ENCODE data around the gene HK1. TPM values are rescaled to one million over a fixed set of nuclear protein-coding genes. Genes with fewer than 3 reads are reported as not detected.
"Not testable (repeated sequence)": the region's sequence is repeated elsewhere in the genome, so short reads cannot be mapped to it uniquely, and the experiment has no call there.

Gene HK1
- polyA plus RNA-seq, 1 donor from 2014 or later = 88.6 TPM

DNA sequence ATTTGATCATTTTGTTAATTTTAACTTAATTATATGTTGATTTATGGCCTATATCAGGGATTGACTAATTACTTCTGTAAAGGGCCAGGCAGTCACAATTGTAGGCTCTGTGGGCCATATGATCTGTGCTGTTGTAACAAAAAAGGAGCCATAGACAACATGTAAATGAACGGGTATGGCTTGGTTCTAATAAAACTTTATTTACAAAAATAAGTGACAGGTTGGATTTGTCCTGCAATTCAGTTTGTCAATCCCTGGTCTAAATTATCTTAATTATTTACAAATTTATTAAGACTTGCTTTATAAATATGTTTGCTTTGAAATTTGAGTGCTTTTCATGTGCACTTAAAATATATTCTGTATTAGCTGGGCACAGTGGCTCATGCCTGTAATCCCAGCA is 2.9 kb upstream of the HK1 start:
- Mint-ChIP-seq H3K4me1 (peaks cover 18 to 24% (median 21%) of the 10 kb centered on the region in 3 donors), H3K36me3 (no peaks in the 10 kb centered on the region), H3K27ac (no peak overlapping the region), H3K4me3 (no peak overlapping the region), H3K27me3 (no peaks in the 10 kb centered on the region), H3K9me3 (no peaks in the 10 kb centered on the region)

DNA sequence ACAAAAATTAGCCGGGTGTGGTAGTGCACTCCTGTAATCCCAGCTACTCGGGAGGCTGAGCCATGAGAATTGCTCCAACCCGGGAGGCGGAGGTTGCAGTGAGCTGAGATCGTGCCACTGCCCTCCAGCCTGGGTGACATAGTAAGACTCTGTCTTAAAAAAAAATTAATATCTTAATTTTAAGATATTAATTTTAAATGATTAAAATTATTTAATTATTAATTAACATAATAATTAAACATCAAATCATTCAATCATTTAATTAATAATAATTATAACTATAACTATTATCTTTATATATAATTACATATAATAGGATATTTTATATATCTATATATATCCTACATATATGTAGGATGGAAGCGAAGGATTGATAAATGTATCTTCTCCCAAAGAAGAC is 1.8 kb upstream of the HK1 start:
- peaks cover 18 to 21% (median 19%) of the 10 kb centered on the region in 3 donors for H3K4me1 Mint-ChIP-seq
- no peak overlapping the region for H3K4me3 Mint-ChIP-seq
- H3K27me3 Mint-ChIP-seq = no peaks in the 10 kb centered on the region
- H3K36me3 Mint-ChIP-seq = no peaks in the 10 kb centered on the region
- H3K27ac Mint-ChIP-seq = no peak overlapping the region
- H3K9me3 Mint-ChIP-seq = no peaks in the 10 kb centered on the region

DNA sequence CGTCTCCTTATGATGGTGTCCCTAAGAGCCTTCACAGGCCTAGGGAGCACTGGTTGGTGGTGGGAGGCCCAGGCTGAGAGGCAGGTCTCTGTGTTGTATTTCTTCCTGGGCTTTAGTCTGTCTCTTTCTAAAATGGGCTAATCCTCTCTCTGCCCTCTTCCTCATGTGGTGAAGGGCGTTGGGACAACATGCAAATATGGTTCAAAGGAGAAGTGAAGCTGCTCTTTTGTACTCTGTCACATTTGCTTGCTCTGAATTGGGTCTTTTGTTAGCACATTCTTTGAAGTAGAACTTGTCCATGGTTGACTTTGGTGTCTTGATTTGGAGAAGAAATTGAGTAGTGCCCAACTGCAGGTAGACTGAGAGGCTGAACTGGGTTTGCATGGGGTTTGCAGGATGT is 814 bp downstream of the HK1 start:
- Mint-ChIP-seq H3K36me3 (no peaks in the 10 kb centered on the region), H3K4me1 (peaks cover 18 to 21% (median 19%) of the 10 kb centered on the region in 3 donors), H3K4me3 (peak overlapping the region in 2 of 4 donors; percentile 73 to 75), H3K9me3 (no peaks in the 10 kb centered on the region), H3K27ac (peak overlapping the region in 2 of 3 donors; percentile 18 to 79), H3K27me3 (no peaks in the 10 kb centered on the region)

DNA sequence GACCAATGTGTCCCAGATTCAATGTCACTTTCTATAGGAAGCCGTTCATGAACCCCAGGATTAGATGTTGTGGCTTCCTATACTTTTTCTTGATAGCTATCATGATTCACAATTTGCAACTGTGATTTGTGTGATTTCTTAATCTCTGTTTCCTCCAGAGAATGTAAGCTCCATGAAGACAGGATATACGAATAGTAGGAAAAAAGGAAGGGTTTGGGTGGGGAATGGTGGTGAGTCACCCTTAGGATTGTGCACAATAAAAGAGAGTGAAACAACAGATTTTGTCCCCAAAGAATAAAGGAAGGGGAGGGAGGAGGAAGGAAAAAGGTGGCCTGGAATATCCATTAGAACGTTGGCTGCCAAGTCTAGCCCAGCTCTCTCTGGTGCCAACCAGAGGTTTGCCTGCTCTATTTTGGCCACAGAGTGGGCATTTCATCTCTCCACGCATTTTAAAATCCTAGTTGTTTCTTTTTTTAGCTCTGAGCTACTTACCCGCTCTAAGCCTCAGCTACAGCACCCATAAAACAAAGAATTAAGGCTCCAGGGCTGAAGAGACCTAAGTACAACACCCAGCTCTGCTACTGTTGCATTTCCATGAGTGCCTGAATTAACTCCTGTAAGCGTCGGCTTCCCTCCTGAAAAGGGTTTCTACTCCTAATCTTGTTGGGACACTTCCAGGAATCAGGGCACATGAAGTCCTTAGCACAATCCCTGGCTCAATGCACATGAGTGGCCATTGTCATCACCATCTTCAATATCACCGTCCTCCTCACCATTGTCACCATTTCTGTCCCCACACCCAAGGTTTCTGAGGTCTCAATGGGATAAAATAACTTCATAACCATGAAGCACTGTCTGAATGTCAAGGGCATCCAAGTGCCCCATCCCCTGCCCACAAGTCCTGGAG is 3.5 kb downstream of the HK1 start:
- Mint-ChIP-seq H3K36me3 (no peaks in the 10 kb centered on the region), H3K4me3 (no peak overlapping the region), H3K4me1 (peaks cover 18 to 21% (median 19%) of the 10 kb centered on the region in 3 donors), H3K27me3 (no peaks in the 10 kb centered on the region), H3K9me3 (no peaks in the 10 kb centered on the region), H3K27ac (no peak overlapping the region)

DNA sequence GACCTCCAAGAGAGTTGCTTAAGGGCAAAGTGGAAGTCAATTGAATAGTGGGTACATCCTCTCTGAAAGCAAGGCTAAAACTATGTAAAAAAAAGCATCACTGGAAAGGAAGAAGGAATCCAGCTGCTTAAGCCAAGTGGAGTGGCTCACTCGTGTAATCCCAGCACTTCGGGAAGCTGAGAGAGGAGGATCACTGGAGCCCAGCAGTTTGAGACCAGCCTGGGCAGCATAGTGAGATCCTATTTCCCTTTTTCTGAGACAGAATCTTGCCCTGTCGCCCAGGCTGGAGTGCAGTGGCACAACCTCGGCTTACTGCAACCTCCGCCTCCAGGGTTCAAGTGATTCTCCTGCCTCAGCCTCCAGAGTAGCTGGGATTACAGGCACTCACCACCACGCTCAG is 6.1 kb downstream of the HK1 start:
- not testable (repeated sequence) for H3K9me3 Mint-ChIP-seq, H3K4me1 Mint-ChIP-seq, H3K27ac Mint-ChIP-seq, H3K36me3 Mint-ChIP-seq, H3K4me3 Mint-ChIP-seq, H3K27me3 Mint-ChIP-seq

DNA sequence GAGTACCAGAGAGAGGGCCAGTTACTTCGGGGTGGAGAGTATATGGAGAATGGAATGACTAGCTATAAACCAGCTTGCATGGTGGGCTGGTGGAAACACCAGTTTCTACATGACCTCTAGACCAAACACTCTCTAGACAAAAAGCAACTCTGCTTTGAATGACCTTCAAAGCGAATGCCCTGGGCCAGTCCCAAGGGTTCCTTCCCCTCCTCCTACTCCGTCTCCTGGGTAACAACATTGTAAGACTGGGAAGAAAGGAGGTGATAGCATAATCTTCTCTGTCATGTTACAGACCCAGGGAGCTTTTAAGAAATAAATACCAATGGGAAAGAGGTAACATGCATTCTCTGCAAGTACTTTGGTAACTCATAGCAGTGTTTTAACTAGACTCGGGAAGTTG is 7.4 kb downstream of the HK1 start:
- H3K9me3 Mint-ChIP-seq = no peaks in the 10 kb centered on the region
- no peak overlapping the region for H3K27ac Mint-ChIP-seq
- peaks cover 0 to 3% (median 2%) of the 10 kb centered on the region in 3 donors for H3K4me1 Mint-ChIP-seq
- H3K4me3 Mint-ChIP-seq = no peak overlapping the region
- H3K27me3 Mint-ChIP-seq = peaks cover 4% of the 10 kb centered on the region
- no peaks in the 10 kb centered on the region for H3K36me3 Mint-ChIP-seq

DNA sequence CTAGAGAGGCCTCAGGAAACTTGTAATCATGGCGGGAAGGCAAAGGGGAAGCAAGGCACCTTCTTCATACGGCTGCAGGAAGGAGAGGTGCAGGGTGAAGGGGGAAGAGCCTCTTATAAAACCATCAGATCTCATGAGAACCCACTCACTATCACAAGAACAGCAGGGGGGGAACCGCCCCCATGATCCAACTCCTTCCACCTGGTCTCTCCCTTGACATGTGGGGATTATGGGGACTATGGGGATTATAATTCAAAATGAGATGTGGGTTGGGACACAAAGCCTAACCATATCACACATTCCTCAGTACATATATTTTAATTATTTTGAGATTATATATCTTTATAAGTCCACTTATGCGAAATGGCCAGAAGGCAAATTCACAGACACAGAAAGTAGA is 8.9 kb downstream of the HK1 start:
- H3K9me3 Mint-ChIP-seq = no peaks in the 10 kb centered on the region
- no peaks in the 10 kb centered on the region for H3K36me3 Mint-ChIP-seq
- H3K4me1 Mint-ChIP-seq = no peaks in the 10 kb centered on the region
- no peak overlapping the region for H3K27ac Mint-ChIP-seq
- peaks cover 4% of the 10 kb centered on the region for H3K27me3 Mint-ChIP-seq
- H3K4me3 Mint-ChIP-seq = no peak overlapping the region

DNA sequence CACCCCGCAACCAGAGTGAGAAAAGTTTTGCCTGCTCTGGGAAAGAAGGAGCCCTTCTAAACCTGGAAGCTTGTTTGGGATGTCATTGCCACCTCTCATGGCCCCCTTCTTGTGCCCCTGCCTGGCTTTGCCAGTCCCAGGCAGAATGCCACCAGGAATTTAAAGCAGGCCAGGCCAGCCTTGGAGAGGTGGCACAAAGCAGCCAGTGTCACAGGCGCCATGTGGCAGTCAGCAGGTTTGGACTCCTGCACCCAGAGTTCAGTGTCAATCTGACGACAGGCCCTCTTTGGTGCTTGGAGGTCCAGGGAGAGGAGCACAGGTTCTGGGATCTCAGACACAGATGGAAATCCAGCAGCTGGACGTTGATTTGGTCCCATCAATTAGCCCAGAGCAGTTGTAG is 12.7 kb downstream of the HK1 start:
- H3K27me3 Mint-ChIP-seq = peaks cover 8% of the 10 kb centered on the region
- H3K4me3 Mint-ChIP-seq = peak overlapping the region in 1 of 4 donors; percentile 33
- no peak overlapping the region for H3K27ac Mint-ChIP-seq
- H3K36me3 Mint-ChIP-seq = no peaks in the 10 kb centered on the region
- H3K4me1 Mint-ChIP-seq = no peaks in the 10 kb centered on the region
- no peaks in the 10 kb centered on the region for H3K9me3 Mint-ChIP-seq

DNA sequence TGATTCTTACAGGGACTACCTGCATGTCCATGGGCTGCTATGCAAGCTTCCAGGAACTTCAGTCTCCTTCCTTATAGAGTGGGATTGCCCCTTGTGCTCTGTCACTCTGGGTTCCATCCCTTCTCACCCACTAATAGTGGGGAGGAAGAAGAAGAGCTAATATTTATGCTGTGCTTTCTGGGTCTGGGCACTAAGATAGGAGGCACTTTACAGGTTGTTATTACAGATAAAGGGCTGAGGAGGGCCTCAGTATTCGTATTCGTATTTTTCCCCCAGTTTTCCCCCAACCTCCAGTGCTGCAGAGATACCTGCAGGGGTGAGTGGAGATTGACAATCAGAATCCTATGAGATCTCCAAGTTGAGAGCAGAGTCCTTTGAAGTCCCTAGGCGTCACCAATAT is 14.2 kb downstream of the HK1 start:
- H3K4me3 Mint-ChIP-seq = no peak overlapping the region
- H3K27me3 Mint-ChIP-seq = peaks cover 5% of the 10 kb centered on the region

DNA sequence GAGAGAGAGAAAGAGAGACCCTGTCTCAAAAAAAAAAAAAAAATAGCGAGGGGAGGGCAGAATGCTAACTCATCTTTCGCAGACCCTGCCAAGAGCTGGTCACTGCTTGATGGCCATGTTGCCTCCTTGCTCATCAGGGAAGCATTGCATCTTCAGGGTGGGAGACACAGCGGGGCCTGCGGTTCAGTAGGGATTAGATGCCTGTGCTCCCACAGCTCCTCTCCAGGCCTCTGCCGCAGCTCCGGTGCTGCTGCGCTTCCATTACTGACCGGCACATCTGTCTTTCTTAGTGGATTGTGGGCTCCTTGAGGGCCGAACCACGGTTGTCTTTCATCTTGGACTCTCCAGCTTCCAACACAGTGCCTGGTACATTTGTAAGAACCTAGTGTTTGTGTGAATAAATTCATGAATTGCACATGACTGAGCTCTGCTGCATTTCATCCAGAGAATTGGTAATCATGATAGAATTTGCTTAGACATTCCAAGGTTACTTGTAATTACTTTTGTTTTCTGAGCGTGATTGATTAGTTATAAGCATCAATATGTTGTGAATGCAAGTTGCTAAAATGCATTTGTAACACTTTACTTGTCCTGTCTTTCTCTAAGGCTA is 16.8 kb downstream of the HK1 start:
- no peaks in the 10 kb centered on the region for H3K4me1 Mint-ChIP-seq
- no peaks in the 10 kb centered on the region for H3K36me3 Mint-ChIP-seq
- H3K9me3 Mint-ChIP-seq = no peaks in the 10 kb centered on the region
- no peak overlapping the region for H3K27ac Mint-ChIP-seq
- H3K4me3 Mint-ChIP-seq = no peak overlapping the region
- peaks cover 4% of the 10 kb centered on the region for H3K27me3 Mint-ChIP-seq

More for the DNA sequence above, 14.2 kb downstream of the HK1 start:
- Mint-ChIP-seq H3K27ac (no peak overlapping the region), H3K4me1 (no peaks in the 10 kb centered on the region), H3K9me3 (no peaks in the 10 kb centered on the region), H3K36me3 (no peaks in the 10 kb centered on the region)

DNA sequence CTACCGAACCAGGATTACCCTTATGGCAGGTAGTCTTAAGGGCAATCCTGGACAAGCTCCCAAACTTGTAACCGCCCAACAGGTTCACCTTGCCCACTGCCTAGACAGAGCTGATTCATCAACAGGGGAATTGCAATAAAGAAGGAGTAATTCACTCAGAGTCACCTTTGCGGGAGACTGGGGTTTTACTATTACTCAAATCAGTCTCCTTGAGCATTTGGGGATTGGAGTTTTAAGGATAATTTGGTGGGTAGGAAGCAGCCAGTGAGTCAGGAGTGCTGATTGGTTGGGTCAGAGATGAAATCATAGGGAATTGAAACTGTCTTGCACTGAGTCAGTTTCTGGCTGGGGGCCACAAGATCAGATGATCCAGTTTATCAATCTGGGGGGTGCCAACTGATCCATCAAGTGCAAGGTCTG is 25.3 kb downstream of the HK1 start:
- Mint-ChIP-seq H3K4me1 (no peaks in the 10 kb centered on the region), H3K27me3 (peaks cover 6% of the 10 kb centered on the region), H3K4me3 (no peak overlapping the region), H3K36me3 (no peaks in the 10 kb centered on the region), H3K27ac (no peak overlapping the region), H3K9me3 (no peaks in the 10 kb centered on the region)

DNA sequence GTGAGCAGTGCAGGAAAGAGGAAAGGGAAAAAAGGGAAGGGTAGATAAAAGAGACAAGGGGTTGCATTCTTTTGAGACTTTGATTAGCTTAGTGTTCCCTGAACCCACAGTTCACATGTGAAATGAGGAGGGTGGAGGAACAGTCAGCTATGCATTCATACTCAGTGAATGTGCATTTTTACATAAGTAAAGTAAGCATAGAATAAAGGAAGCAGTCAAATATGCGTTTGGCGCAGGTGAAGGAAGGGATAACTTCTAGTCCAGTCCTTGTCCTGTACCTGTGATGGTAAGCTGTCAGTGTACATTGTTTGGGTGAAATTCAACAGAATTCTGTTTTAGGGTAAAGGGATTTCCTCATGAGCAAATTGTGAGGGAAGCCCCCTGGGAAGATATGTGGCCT is 28.1 kb downstream of the HK1 start:
- no peak overlapping the region for H3K27ac Mint-ChIP-seq
- H3K4me1 Mint-ChIP-seq = peaks cover 0 to 2% (median 0%) of the 10 kb centered on the region in 3 donors
- H3K36me3 Mint-ChIP-seq = no peaks in the 10 kb centered on the region
- H3K27me3 Mint-ChIP-seq = peaks cover 6% of the 10 kb centered on the region
- H3K4me3 Mint-ChIP-seq = no peak overlapping the region
- H3K9me3 Mint-ChIP-seq = no peaks in the 10 kb centered on the region

DNA sequence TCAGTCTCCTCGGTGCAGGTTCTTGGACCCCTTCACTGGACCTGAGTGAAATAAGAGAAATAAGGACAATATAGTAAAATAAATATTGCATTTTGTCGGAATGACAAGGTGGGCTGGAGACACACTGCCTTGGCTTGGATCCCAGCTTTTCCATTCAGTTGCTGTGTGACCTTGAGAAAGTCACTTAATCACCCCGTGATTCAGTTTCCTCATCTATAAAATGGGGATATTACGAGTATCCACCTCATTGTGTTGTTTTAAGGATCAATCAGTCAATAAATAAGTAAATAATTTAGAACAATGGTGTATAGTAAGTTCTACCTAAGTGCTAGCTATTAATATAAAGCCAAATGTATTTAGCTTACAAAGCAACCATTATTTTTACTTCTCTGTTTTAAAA is 29.1 kb downstream of the HK1 start:
- H3K4me1 Mint-ChIP-seq = peaks cover 0 to 2% (median 0%) of the 10 kb centered on the region in 3 donors
- no peaks in the 10 kb centered on the region for H3K9me3 Mint-ChIP-seq
- no peak overlapping the region for H3K4me3 Mint-ChIP-seq
- peaks cover 6% of the 10 kb centered on the region for H3K27me3 Mint-ChIP-seq
- no peaks in the 10 kb centered on the region for H3K36me3 Mint-ChIP-seq
- H3K27ac Mint-ChIP-seq = no peak overlapping the region

DNA sequence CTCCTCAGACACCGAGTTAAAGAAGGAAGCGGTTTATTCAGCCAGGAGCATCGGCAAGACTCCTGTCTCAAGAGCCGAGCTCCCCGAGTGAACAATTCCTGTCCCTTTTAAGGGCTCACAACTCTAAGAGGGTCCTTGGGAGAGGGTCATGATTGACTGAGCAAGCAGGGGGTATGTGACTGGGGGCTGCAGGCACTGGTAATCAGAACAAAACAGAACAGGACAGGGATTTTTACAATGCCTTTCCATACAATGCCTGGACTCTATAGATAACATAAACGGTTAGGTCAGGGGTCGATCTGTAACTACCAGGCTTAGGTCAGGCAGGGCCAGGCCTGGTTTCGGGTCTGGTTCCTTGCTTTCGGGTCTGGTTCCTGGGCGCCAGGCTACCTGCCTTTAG is 30.0 kb downstream of the HK1 start:
- not testable (repeated sequence) for H3K9me3 Mint-ChIP-seq, H3K36me3 Mint-ChIP-seq, H3K4me1 Mint-ChIP-seq, H3K27ac Mint-ChIP-seq, H3K27me3 Mint-ChIP-seq, H3K4me3 Mint-ChIP-seq

DNA sequence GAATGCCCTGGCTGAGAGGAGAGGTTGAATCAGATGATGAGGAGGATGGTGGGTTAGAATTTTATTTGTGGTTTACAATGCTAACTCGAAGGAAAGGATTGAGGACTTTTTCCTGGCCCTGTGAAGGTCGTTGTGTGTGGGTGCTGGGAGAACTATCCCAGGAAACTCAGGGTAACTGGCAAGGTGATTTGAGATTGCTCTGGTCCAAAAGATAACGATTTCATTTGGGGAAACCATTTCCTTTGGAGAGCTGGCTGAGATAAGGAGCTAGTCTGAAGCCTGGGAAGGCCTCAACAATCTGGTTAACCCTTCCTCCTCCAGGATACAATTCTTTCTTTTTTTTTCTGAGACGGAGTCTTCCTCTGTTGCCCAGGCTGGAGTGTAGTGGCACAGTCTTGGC is 33.0 kb downstream of the HK1 start:
- Mint-ChIP-seq H3K9me3 (no peaks in the 10 kb centered on the region), H3K4me1 (peaks cover 0 to 2% (median 0%) of the 10 kb centered on the region in 3 donors), H3K27me3 (no peaks in the 10 kb centered on the region), H3K4me3 (no peak overlapping the region), H3K36me3 (no peaks in the 10 kb centered on the region), H3K27ac (peak overlapping the region in 1 of 3 donors; percentile 54)

DNA sequence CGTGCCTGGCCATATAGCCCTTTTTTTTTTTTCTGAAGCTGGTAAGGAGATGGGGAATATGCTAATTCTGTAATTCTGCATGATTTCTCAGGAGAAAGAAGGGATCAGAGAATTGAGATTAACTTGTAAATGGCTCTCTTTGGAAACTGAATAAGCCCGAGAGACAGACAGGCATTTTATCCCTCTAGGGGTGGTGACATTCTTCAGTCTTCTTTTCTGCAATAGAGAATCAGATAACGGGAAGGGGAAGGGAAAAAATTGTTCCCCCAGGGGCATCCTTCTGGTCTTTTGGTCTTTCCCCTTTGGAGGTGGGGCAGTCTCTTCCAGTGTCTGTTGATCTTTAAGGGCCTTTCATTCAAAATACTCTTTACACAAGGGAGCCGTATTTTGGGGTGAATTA is 34.2 kb downstream of the HK1 start:
- Mint-ChIP-seq H3K4me1 (peaks cover 0 to 6% (median 0%) of the 10 kb centered on the region in 3 donors), H3K27ac (no peak overlapping the region), H3K4me3 (no peak overlapping the region), H3K27me3 (no peaks in the 10 kb centered on the region), H3K9me3 (no peaks in the 10 kb centered on the region), H3K36me3 (no peaks in the 10 kb centered on the region)
